GM23338 (cell line): ENCODE data around the gene RPP21. TPM values are rescaled to one million over a fixed set of nuclear protein-coding genes. Genes with fewer than 3 reads are reported as not detected.

ENCODE experiments used
- ATAC-seq: fragments of 200-7000 bp; cut with Tn5 transposase; 3 replicates; pipeline ENCODE4 v1.9.1; 2020
- DNase-seq: peaks from one replicate; pipeline ENCODE4 v3.0.0-alpha.2; 2015; ENCODE audit warnings: low spot score
- H2AFZ ChIP-seq: fragments of 200-600 bp; sonication (generic); 2 replicates; pipeline ENCODE4 v1.8.0; 2016; ENCODE audit warnings: antibody characterized with exemption, mild to moderate bottlenecking, moderate library complexity
- H3F3A ChIP-seq: fragments of 200-600 bp; sonication (generic); replicated peaks from 2 replicates; pipeline ENCODE4 v1.8.0; 2017; ENCODE audit warnings: antibody characterized with exemption, mixed run types, low read depth
- H3K27ac ChIP-seq: fragments of 200-600 bp; sonication (generic); 2 replicates; pipeline ENCODE4 v1.6.1; 2016; ENCODE audit warnings: low read depth
- H3K27me3 ChIP-seq: fragments of 200-600 bp; sonication (generic); 2 replicates; pipeline ENCODE4 v1.8.0; 2016; ENCODE audit warnings: mild to moderate bottlenecking, mixed run types, moderate library complexity; ENCODE audit not compliant: insufficient read depth
- H3K36me3 ChIP-seq: fragments of 200-600 bp; sonication (generic); 2 replicates; pipeline ENCODE4 v1.8.0; 2016; ENCODE audit warnings: mild to moderate bottlenecking; ENCODE audit not compliant: insufficient read depth
- H3K4me1 ChIP-seq: fragments of 200-600 bp; sonication (generic); 2 replicates; pipeline ENCODE4 v1.8.0; 2016; ENCODE audit warnings: mild to moderate bottlenecking, moderate library complexity; ENCODE audit not compliant: insufficient read depth
- H3K4me2 ChIP-seq: fragments of 200-600 bp; sonication (generic); 2 replicates; pipeline ENCODE4 v1.7.1; 2017; ENCODE audit warnings: mixed run types
- H3K4me3 ChIP-seq: fragments of 200-600 bp; sonication (generic); 2 replicates; pipeline ENCODE4 v1.6.1; 2016; ENCODE audit warnings: mixed run types
- H3K79me2 ChIP-seq: fragments of 200-600 bp; sonication (generic); replicated peaks from 2 replicates; pipeline ENCODE4 v1.8.0; 2017; ENCODE audit warnings: mild to moderate bottlenecking; ENCODE audit not compliant: insufficient read depth
- H3K9me2 ChIP-seq: fragments of 200-600 bp; sonication (generic); 2 replicates; pipeline ENCODE4 v1.8.0; 2017; ENCODE audit not compliant: insufficient read depth
- H4K20me1 ChIP-seq: fragments of 200-600 bp; sonication (generic); replicated peaks from 2 replicates; pipeline ENCODE4 v1.8.0; 2017; ENCODE audit warnings: mild to moderate bottlenecking; ENCODE audit not compliant: insufficient read depth
- H3K27ac Mint-ChIP-seq: 2 replicates; pipeline ENCODE4 v1.8.0; 2020; ENCODE audit warnings: inconsistent platforms, mild to moderate bottlenecking, moderate library complexity, mixed read lengths
- H3K27me3 Mint-ChIP-seq: 3 replicates; pipeline ENCODE4 v1.8.0; 2022; ENCODE audit warnings: low read depth, mild to moderate bottlenecking, moderate library complexity, mixed read lengths, inconsistent platforms; ENCODE audit not compliant: insufficient read depth, poor library complexity
- H3K36me3 Mint-ChIP-seq: 3 replicates; pipeline ENCODE4 v1.8.0; 2021; ENCODE audit warnings: low read depth, mild to moderate bottlenecking, inconsistent platforms, moderate library complexity, mixed read lengths
- H3K4me1 Mint-ChIP-seq: 3 replicates; pipeline ENCODE4 v1.8.0; 2020; ENCODE audit warnings: mild to moderate bottlenecking, inconsistent platforms, mixed read lengths
- H3K4me3 Mint-ChIP-seq: 3 replicates; pipeline ENCODE4 v1.8.0; 2021; ENCODE audit warnings: moderate library complexity, mild to moderate bottlenecking, inconsistent platforms, mixed read lengths
- H3K9me3 Mint-ChIP-seq: 3 replicates; pipeline ENCODE4 v1.8.0; 2020; ENCODE audit warnings: moderate library complexity, mild to moderate bottlenecking, inconsistent platforms, mixed read lengths
- CTCF ChIP-seq, 2 experiments: fragments of 200-600 bp in 1 of 2; sonication (generic) in 1 of 2; conservative IDR thresholded peaks; 2 replicates each; pipeline versions ENCODE4 v1.5.1 to v1.6.1; 2016 to 2017; ENCODE audit warnings: antibody characterized with exemption in 2 of 2, low read depth in 2 of 2, mild to moderate bottlenecking in 2 of 2, moderate library complexity in 1 of 2
- EZH2 ChIP-seq: fragments of 200-600 bp; sonication (generic); IDR thresholded peaks from one replicate; pipeline ENCODE4 v1.8.0; 2017; ENCODE audit warnings: antibody characterized with exemption, mild to moderate bottlenecking, low read depth; ENCODE audit not compliant: unreplicated experiment
- EZH2phosphoT487 ChIP-seq: fragments of 200-600 bp; sonication (generic); IDR thresholded peaks from one replicate; pipeline ENCODE4 v1.8.1; 2018; ENCODE audit warnings: antibody characterized with exemption; ENCODE audit not compliant: unreplicated experiment
- JUNB ChIP-seq: IDR thresholded peaks from one replicate; pipeline ENCODE4 v1.6.1; 2016; ENCODE audit warnings: antibody characterized with exemption; ENCODE audit not compliant: unreplicated experiment
- NANOG ChIP-seq: IDR thresholded peaks from 2 replicates; pipeline ENCODE4 v1.6.1; 2016; ENCODE audit warnings: antibody characterized with exemption, borderline replicate concordance
- POLR2AphosphoS5 ChIP-seq: IDR thresholded peaks from 2 replicates; pipeline ENCODE4 v1.6.1; 2016; ENCODE audit warnings: antibody characterized with exemption, low read depth
- STAT1 ChIP-seq: IDR thresholded peaks from one replicate; pipeline ENCODE4 v1.6.1; 2016; ENCODE audit warnings: antibody characterized with exemption; ENCODE audit not compliant: unreplicated experiment
- ZNF331 ChIP-seq: fragments of 250-450 bp; sonication (Bioruptor Pico); IDR thresholded peaks from 2 replicates; pipeline ENCODE4 v1.5.0; 2020; ENCODE audit warnings: low read depth, mild to moderate bottlenecking, moderate library complexity
- ZNF462 ChIP-seq: fragments of 250-450 bp; sonication (Bioruptor Pico); IDR thresholded peaks from 2 replicates; pipeline ENCODE4 v1.5.0; 2020; ENCODE audit warnings: mild to moderate bottlenecking, moderate library complexity
- polyA plus RNA-seq: library from polyadenylated mRNA; unstranded; fragments of >200 nt; fragmentation: Nextera tagmentation; extraction: Ambion mirVana; gene quantifications from 2 replicates; pipeline ENCODE4 v1.2.1, GENCODE V29; 2016
- total RNA-seq: library from RNA; depleted of rRNA; stranded (reverse); fragments of >200 nt; shearing (Covaris generic); gene quantifications from 2 replicates; pipeline ENCODE4 v1.2.3, GENCODE V29; 2014
- TF ChIP-seq, protein P1 (sequence below): IDR thresholded peaks from 2 replicates; pipeline ENCODE4 v1.6.1; 2016; ENCODE audit warnings: antibody characterized with exemption

Gene RPP21
- total and polyA plus RNA-seq, 2 experiments from 2014 or later: 63.7 to 161 TPM

DNA sequence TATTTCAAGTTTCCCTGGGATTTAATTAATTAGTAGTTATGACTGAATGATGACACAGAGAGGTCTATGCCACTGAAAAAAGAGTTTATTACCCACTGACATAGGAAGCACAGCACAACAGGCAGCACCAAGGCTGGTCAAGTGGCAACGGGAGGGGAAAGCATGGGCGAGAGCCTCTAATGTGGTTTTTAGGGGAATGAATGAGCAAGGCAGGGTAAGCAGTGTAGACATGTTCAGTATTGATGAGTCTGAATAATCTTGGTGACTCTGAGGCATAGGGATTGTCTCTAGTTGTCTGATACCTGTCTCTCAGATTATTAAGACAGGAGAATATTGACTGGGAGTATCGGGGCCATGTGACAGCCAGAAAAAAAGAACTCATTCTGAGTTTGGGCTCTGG is 46.3 kb downstream of the RPP21 start:
- no peaks in the 10 kb centered on the region for H3K36me3 Mint-ChIP-seq
- Histone ChIP-seq H3K27me3 (0 out of 2 replicates have a peak, but pooled peaks cover 3% of the 10 kb centered on the region), H4K20me1 (no peaks in the 10 kb centered on the region), H3K4me2 (no peak overlapping the region), H2AFZ (no peak overlapping the region), H3K79me2 (no peaks in the 10 kb centered on the region), H3K27ac (no peak overlapping the region), H3K9me2 (0 out of 2 replicates have a peak, but pooled peaks cover 3% of the 10 kb centered on the region), H3K4me1 (peaks cover 5% of the 10 kb centered on the region; the same call in 1 of the 2 replicates), H3K4me3 (no peak overlapping the region), H3F3A (no peaks in the 10 kb centered on the region), H3K36me3 (no peaks in the 10 kb centered on the region)
- DNase-seq (no peak), ATAC-seq (no peak)
- no peak overlapping the region for H3K4me3 Mint-ChIP-seq
- TF ChIP-seq ZNF331 (CRISPR knock-in tag): no peak
- TF ChIP-seq EZH2phosphoT487: no peak
- no peak for TF ChIP-seq ZNF462 (CRISPR knock-in tag)
- TF ChIP-seq NANOG: no peak
- TF ChIP-seq STAT1: no peak
- TF ChIP-seq, protein P1, sequence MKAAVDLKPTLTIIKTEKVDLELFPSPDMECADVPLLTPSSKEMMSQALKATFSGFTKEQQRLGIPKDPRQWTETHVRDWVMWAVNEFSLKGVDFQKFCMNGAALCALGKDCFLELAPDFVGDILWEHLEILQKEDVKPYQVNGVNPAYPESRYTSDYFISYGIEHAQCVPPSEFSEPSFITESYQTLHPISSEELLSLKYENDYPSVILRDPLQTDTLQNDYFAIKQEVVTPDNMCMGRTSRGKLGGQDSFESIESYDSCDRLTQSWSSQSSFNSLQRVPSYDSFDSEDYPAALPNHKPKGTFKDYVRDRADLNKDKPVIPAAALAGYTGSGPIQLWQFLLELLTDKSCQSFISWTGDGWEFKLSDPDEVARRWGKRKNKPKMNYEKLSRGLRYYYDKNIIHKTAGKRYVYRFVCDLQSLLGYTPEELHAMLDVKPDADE: no peak
- no peak for TF ChIP-seq POLR2AphosphoS5
- TF ChIP-seq CTCF (conservative IDR thresholded peaks at IDR 0.05; ENCODE audit: low read depth in 2 of 2): no peak
- no peak for TF ChIP-seq JUNB
- TF ChIP-seq EZH2: no peak
- peaks cover 6% of the 10 kb centered on the region for H3K27me3 Mint-ChIP-seq
- H3K27ac Mint-ChIP-seq: no peak overlapping the region
- no peaks in the 10 kb centered on the region for H3K9me3 Mint-ChIP-seq
- H3K4me1 Mint-ChIP-seq: peaks cover 14% of the 10 kb centered on the region
